HepG2 (cell line): ENCODE measurements around the gene OTUD4.

Source experiments
- ATF3 ChIP-seq: sonication (generic); formaldehyde crosslinking; IDR thresholded peaks from 2 replicates; pipeline ENCODE4 v1.4.0; 2020; ENCODE audit warnings: missing genetic modification reagents
- CTCF ChIP-seq: sonication (generic); formaldehyde crosslinking; IDR thresholded peaks from 2 replicates; pipeline ENCODE4 v1.5.0; 2020; ENCODE audit warnings: mild to moderate bottlenecking, missing genetic modification reagents, moderate library complexity
- EP300 ChIP-seq, 3 experiments: sonication (generic) in 1 of 3; formaldehyde crosslinking in 1 of 3; IDR thresholded peaks; 2 replicates each; pipeline versions ENCODE4 v1.5.1 to v1.6.1; 2011 to 2020; ENCODE audit warnings: low read depth in 2 of 3, low read length in 2 of 3, borderline replicate concordance in 1 of 3, improper control_type of control experiment in 1 of 3, mild to moderate bottlenecking in 1 of 3, missing genetic modification reagents in 1 of 3, moderate library complexity in 1 of 3
- GTF2F1 ChIP-seq: fragments of 150-350 bp; IDR thresholded peaks from 2 replicates; pipeline ENCODE4 v1.6.1; 2014; ENCODE audit warnings: low read length
- ZNF264 ChIP-seq: sonication (generic); formaldehyde crosslinking; IDR thresholded peaks from 2 replicates; pipeline ENCODE4 v1.4.0; 2020; ENCODE audit warnings: missing genetic modification reagents
- ZNF407 ChIP-seq: sonication (generic); formaldehyde crosslinking; IDR thresholded peaks from one replicate; pipeline ENCODE4 v1.5.1; 2020; ENCODE audit warnings: mild to moderate bottlenecking, missing genetic modification reagents; ENCODE audit errors: not compliant biosample characterization
- ZNF747 ChIP-seq: sonication (generic); formaldehyde crosslinking; IDR thresholded peaks from 2 replicates; pipeline ENCODE4 v1.8.1; 2023; ENCODE audit warnings: missing genetic modification reagents, mild to moderate bottlenecking, borderline replicate concordance
- TF ChIP-seq, protein P1 (sequence below): sonication (generic); formaldehyde crosslinking; IDR thresholded peaks from 2 replicates; pipeline ENCODE4 v1.5.0; 2020; ENCODE audit warnings: missing genetic modification reagents, mild to moderate bottlenecking, borderline replicate concordance

GRCh38 chr4:145103496-145103895 lies 76.9 kb downstream of the OTUD4 start:
- no peak for TF ChIP-seq ZNF264 (CRISPR knock-in tag)
- TF ChIP-seq CTCF (CRISPR knock-in tag) = no peak
- TF ChIP-seq ZNF747 (CRISPR knock-in tag) = no peak
- TF ChIP-seq, protein P1, sequence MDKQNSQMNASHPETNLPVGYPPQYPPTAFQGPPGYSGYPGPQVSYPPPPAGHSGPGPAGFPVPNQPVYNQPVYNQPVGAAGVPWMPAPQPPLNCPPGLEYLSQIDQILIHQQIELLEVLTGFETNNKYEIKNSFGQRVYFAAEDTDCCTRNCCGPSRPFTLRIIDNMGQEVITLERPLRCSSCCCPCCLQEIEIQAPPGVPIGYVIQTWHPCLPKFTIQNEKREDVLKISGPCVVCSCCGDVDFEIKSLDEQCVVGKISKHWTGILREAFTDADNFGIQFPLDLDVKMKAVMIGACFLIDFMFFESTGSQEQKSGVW (CRISPR knock-in tag) = no peak
- no peak for TF ChIP-seq ZNF407 (CRISPR knock-in tag)
- no peak for TF ChIP-seq EP300 (IDR thresholded peaks at IDR 0.05; ENCODE audit: low read depth in 2 of 2, low read length in 2 of 2)
- TF ChIP-seq EP300 (CRISPR knock-in tag; IDR thresholded peaks at IDR 0.05; ENCODE audit: borderline replicate concordance) = no peak
- no peak for TF ChIP-seq GTF2F1
- no peak for TF ChIP-seq ATF3
